Psoas muscle (tissue), 8 donors: Measurements from ENCODE around the gene ULBP1. TPM values are rescaled to one million over a fixed set of nuclear protein-coding genes. Genes with fewer than 3 reads are reported as not detected.
"Not testable (repeated sequence)": the region's sequence is repeated elsewhere in the genome, so short reads cannot be mapped to it uniquely, and the experiment has no call there.

ENCODE experiments used
- ATAC-seq, 4 donors: fragments of 200-7000 bp; cut with Tn5 transposase; one replicate each; pipeline ENCODE4 v1.9.1; 2020; ENCODE audit warnings: moderate library complexity in 3 of 4, mild to moderate bottlenecking in 2 of 4
- DNase-seq, 2 donors: peaks; one replicate each; pipeline ENCODE4 v3.0.0-alpha.2; 2020
- H3K27ac ChIP-seq: fragments of 200-600 bp; one replicate; pipeline ENCODE4 v1.8.0; 2022
- H3K27me3 ChIP-seq, 3 donors: fragments of 200-600 bp in 1 of 3; one replicate each; pipeline versions ENCODE4 v1.6.1 to v1.8.0; 2013 to 2022; ENCODE audit warnings: low read length in 2 of 3, mild to moderate bottlenecking in 2 of 3, moderate library complexity in 1 of 3; ENCODE audit not compliant: insufficient read depth in 3 of 3
- H3K36me3 ChIP-seq, 2 donors: fragments of 200-600 bp in 1 of 2; one replicate each; pipeline versions ENCODE4 v1.6.1 to v1.8.0; 2013 to 2022; ENCODE audit warnings: low read depth in 1 of 2, mild to moderate bottlenecking in 1 of 2, moderate library complexity in 1 of 2; ENCODE audit not compliant: insufficient read depth in 1 of 2
- H3K4me1 ChIP-seq: fragments of 200-600 bp; one replicate; pipeline ENCODE4 v1.8.0; 2022
- H3K4me3 ChIP-seq: fragments of 200-600 bp; one replicate; pipeline ENCODE4 v1.8.0; 2022; ENCODE audit warnings: mild to moderate bottlenecking
- H3K9me3 ChIP-seq: fragments of 200-600 bp; one replicate; pipeline ENCODE4 v1.8.0; 2022
- WGBS, 3 donors: extraction: QIAGEN DNeasy Blood & Tissue Kit; methylation state at CpG; one replicate each; pipeline versions ENCODE4 v1.1.6 to v1.1.7; 2013; 5-methylcytosine and 5-hydroxymethylcytosine counted together
- intact Hi-C, 2 donors: fragments of 100-400 bp; cut with DNase I; formaldehyde crosslinking; loops; one replicate each; pipeline versions ENCODE4 v1.11.0 to v1.14.2; 2022
- polyA plus RNA-seq, 3 donors: library from polyadenylated mRNA; stranded (reverse); fragments of 200-250 nt; gene quantifications; one replicate each; pipeline ENCODE4 v1.2.3, GENCODE V29; 2013
- total RNA-seq, 4 donors: library from RNA; stranded (reverse); fragmentation: NEBNext Ultra II Directional in 2 of 4; extraction: Animal tissue kit (Norgen Biotek cat#: 25700) in 2 of 4; gene quantifications; one replicate each; pipeline versions ENCODE4 v1.2.1 to v1.2.4, GENCODE V29; 2021 to 2023
- TF ChIP-seq, protein P1 (sequence below): fragments of 200-600 bp; IDR thresholded peaks from one replicate; pipeline ENCODE4 v1.8.0; 2022; ENCODE audit warnings: antibody characterized with exemption
- donor health status: healthy with polysubstance abuse.
- donor health status: DM: no; HTN: no; CAD: no; lungs with moderate emphysema.
- donor health status: Bipolar disorder and iron deficiency.
- donor health status: healthy.
- donor health status: DM: yes; HTN: yes; CAD: no.
- donor health status: DM: no; HTN: no; CAD: no.
- donor health status: DM: no; HTN: no; CAD: no.
- donor health status: DM: yes; HTN: yes; CAD: no.

Gene ULBP1
- total and polyA plus RNA-seq, 7 donors, result 0.03 to 0.12 (median 0.10) TPM

DNA sequence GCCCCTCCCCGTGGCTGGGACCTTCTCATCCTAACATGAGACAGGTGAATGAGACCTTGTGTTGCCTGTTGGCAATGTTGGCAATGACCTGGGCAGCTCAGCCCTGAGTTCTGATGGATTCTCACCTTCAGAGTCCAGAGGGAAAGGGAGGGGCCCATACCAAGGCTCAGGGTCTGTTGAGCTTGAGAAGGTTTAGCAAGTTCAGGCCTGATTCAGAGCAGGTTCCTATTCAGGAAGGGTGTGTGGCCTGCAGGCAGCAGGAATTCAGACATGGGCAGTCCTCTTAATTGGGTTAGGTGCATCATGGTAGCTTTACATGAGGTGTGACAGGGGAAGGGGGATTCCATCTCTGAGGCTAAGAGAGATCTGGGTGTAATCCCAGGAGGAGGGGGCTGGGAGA, 16.2 kb upstream of the ULBP1 start:
- H3K9me3 ChIP-seq, H3K27ac ChIP-seq, H3K4me1 ChIP-seq, DNase-seq, ATAC-seq, H3K36me3 ChIP-seq, intact Hi-C loops, H3K4me3 ChIP-seq: not testable (repeated sequence)
- no CpG with 5 or more reads among the region's 1 CpG for WGBS, 3 donors
- H3K27me3 ChIP-seq, result peaks cover 0 to 26% (median 0%) of the 10 kb centered on the region in 3 donors

DNA sequence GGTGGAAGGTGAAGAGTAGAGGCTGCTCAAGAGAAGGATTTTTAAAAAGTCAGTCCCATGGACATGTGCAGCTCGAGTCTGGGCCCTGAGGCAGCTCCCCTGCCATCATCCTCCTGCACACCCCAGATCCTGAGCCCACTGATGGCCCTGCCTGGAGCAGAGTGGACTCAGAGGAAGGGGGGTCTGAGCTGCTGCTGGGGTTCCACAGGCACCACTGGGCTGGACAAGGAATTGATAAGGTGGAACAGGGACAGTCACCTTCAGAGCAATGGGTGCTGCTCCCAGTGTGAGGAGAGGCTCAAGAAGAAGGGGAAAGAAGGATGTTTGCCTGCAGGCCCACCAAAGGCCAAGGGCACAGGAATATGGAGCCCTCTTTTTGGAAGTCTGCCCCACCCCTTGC, 15.7 kb upstream of the ULBP1 start:
- 83 to 100% (median 91%) methylated on average over 1 of the region's 1 CpG for WGBS, 3 donors
- ATAC-seq (no peak), DNase-seq (no peak)
- no peak overlapping the region for H3K27ac ChIP-seq
- H3K36me3 ChIP-seq, result no peaks in the 10 kb centered on the region
- intact Hi-C loops, result no loop called here
- TF ChIP-seq, protein P1, sequence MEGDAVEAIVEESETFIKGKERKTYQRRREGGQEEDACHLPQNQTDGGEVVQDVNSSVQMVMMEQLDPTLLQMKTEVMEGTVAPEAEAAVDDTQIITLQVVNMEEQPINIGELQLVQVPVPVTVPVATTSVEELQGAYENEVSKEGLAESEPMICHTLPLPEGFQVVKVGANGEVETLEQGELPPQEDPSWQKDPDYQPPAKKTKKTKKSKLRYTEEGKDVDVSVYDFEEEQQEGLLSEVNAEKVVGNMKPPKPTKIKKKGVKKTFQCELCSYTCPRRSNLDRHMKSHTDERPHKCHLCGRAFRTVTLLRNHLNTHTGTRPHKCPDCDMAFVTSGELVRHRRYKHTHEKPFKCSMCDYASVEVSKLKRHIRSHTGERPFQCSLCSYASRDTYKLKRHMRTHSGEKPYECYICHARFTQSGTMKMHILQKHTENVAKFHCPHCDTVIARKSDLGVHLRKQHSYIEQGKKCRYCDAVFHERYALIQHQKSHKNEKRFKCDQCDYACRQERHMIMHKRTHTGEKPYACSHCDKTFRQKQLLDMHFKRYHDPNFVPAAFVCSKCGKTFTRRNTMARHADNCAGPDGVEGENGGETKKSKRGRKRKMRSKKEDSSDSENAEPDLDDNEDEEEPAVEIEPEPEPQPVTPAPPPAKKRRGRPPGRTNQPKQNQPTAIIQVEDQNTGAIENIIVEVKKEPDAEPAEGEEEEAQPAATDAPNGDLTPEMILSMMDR, result no peak
- no peaks in the 10 kb centered on the region for H3K9me3 ChIP-seq
- H3K4me1 ChIP-seq, result no peaks in the 10 kb centered on the region
- peaks cover 0 to 31% (median 2%) of the 10 kb centered on the region in 3 donors for H3K27me3 ChIP-seq
- no peak overlapping the region for H3K4me3 ChIP-seq

DNA sequence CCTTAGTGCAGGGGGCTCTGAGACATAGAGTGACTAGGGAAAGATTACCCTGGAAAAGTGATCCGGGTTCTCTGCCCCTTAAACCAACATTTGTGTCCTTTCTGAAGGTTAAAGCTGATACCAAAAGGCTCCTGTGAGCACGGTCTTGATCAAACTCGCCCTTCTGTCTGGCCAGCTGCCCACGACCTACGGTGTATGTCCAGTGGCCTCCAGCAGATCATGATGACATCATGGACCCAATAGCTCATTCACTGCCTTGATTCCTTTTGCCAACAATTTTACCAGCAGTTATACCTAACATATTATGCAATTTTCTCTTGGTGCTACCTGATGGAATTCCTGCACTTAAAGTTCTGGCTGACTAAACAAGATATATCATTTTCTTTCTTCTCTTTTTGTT, 15.1 kb upstream of the ULBP1 start:
- Histone ChIP-seq H3K9me3 (no peaks in the 10 kb centered on the region), H3K27me3 (peaks cover 0 to 37% (median 2%) of the 10 kb centered on the region in 3 donors), H3K4me3 (no peak overlapping the region), H3K27ac (no peak overlapping the region), H3K36me3 (no peaks in the 10 kb centered on the region), H3K4me1 (no peaks in the 10 kb centered on the region)
- TF ChIP-seq, protein P1, result no peak
- 80 to 85% (median 81%) methylated on average over 5 of the region's 5 CpGs for WGBS, 3 donors
- intact Hi-C loops, result no loop called here
- DNase-seq, result no peak
- no peak for ATAC-seq

DNA sequence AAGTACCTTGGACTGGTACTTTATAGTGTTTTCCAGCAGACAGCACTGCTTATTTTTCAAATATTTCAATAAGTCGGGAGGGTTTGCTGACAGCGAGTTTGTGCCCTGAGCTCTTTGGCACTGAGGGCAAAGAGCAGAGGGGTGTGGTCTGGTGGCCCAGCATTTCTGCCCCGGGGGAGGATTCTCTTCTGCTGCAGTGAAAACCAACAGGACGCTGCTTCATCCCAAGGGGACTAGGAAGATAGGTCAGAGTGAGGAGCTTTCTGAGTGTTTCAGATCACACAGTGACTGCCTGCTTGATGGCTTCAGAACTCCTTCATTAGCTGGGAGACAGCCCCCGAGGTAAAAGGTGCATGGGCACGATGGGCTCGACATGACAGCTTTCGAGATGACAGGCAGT, 13.3 kb upstream of the ULBP1 start:
- no peaks in the 10 kb centered on the region for H3K4me1 ChIP-seq
- peaks cover 0 to 52% (median 7%) of the 10 kb centered on the region in 3 donors for H3K27me3 ChIP-seq
- no peaks in the 10 kb centered on the region for H3K36me3 ChIP-seq
- no peak overlapping the region for H3K4me3 ChIP-seq
- intact Hi-C loops, result no loop called here
- DNase-seq (no peak), ATAC-seq (no peak)
- H3K27ac ChIP-seq, result no peak overlapping the region
- H3K9me3 ChIP-seq, result no peaks in the 10 kb centered on the region
- 32 to 46% (median 43%) methylated on average over 8 of the region's 8 CpGs for WGBS, 3 donors
- TF ChIP-seq, protein P1, result no peak

DNA sequence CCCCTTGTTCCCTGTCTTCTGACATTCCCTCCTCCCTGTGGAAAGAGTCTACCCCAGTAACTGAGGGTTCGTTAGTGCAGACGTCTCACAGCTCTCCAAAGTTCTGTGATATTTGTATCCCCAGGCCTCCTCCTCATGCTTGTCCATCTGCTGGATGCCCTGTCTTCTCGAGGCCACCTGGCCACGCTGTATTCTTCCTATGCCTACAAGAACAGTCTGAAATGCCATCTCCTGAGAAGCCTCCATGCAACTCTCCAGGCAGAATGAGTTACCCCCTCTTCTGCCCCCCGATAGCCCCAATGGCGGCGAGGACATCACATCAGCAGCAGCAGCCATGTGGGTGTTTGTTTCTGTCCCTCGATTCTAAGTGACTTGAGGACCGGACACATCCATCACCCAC, 12.6 kb upstream of the ULBP1 start:
- Histone ChIP-seq H3K36me3 (no peaks in the 10 kb centered on the region), H3K4me1 (no peaks in the 10 kb centered on the region), H3K27me3 (peaks cover 0 to 59% (median 7%) of the 10 kb centered on the region in 3 donors), H3K4me3 (no peak overlapping the region), H3K27ac (no peak overlapping the region), H3K9me3 (no peaks in the 10 kb centered on the region)
- intact Hi-C loops, result no loop called here
- DNase-seq, result no peak
- ATAC-seq, result no peak
- TF ChIP-seq, protein P1, result no peak
- 66 to 71% (median 70%) methylated on average over 9 of the region's 9 CpGs for WGBS, 3 donors
